ENCODE results near the gene MAFG. TPM values are rescaled to one million over a fixed set of nuclear protein-coding genes. Genes with fewer than 3 reads are reported as not detected.

The MAFG gene
- total and polyA plus RNA-seq, 2 of the 13 experiments (the other 11 are each of a cell fraction or from before 2014, with no cell fraction given) = 14.5 to 20.0 TPM

- TF ChIP-seq HNF1A (IDR thresholded peaks at IDR 0.05; ENCODE audit: low read depth) = no peak
- TF ChIP-seq HNF1A (CRISPR knock-in tag; IDR thresholded peaks at IDR 0.05; ENCODE audit: borderline replicate concordance) = no peak
- peak; percentile 71 for TF ChIP-seq POLR2AphosphoS5 (IDR thresholded peaks at IDR 0.05; ENCODE audit: low read depth, low read length)
- no peak for TF ChIP-seq ZNF33A (CRISPR knock-in tag; IDR thresholded peaks at IDR 0.05; ENCODE audit: borderline replicate concordance)
- no peak for TF ChIP-seq DMAP1 (CRISPR knock-in tag; IDR thresholded peaks at IDR 0.05)
- peak; percentile 73; the same call in 1 of the 2 replicates for TF ChIP-seq MEIS1 (CRISPR knock-in tag; IDR thresholded peaks at IDR 0.05; ENCODE audit: borderline replicate concordance)
- no peak for TF ChIP-seq ZNF615 (CRISPR knock-in tag; IDR thresholded peaks at IDR 0.05; ENCODE audit: borderline replicate concordance)
- no peak for TF ChIP-seq ZNF550 (CRISPR knock-in tag; IDR thresholded peaks at IDR 0.05; ENCODE audit: borderline replicate concordance)
- TF ChIP-seq ZNF160 (CRISPR knock-in tag; IDR thresholded peaks at IDR 0.05) = no peak
- no peak for TF ChIP-seq TBX3 (IDR thresholded peaks at IDR 0.05; ENCODE audit: borderline replicate concordance)
- TF ChIP-seq RBFOX2 (IDR thresholded peaks at IDR 0.05; ENCODE audit: low read depth, low read length) = peak; percentile 88
- TF ChIP-seq ZNF546 (CRISPR knock-in tag; conservative IDR thresholded peaks at IDR 0.05) = no peak
- peak; percentile 35; the same call in 1 of the 2 replicates for TF ChIP-seq ZNF790 (CRISPR knock-in tag; IDR thresholded peaks at IDR 0.05; ENCODE audit: borderline replicate concordance)
- TF ChIP-seq SNAPC4 (CRISPR knock-in tag; IDR thresholded peaks at IDR 0.05) = no peak
- no peak for TF ChIP-seq HOXD1 (CRISPR knock-in tag; IDR thresholded peaks at IDR 0.05)
- 0 out of 2 replicates have a peak, but pooled peaks have one; percentile 29 for TF ChIP-seq RNF2 (conservative IDR thresholded peaks at IDR 0.05; ENCODE audit: low read depth)
- no peak for TF ChIP-seq NR1H2 (CRISPR knock-in tag; IDR thresholded peaks at IDR 0.05; ENCODE audit: borderline replicate concordance, low read depth)
- no peak for TF ChIP-seq ZNF224 (CRISPR knock-in tag; IDR thresholded peaks at IDR 0.05)
- no peak for TF ChIP-seq ZNF362 (CRISPR knock-in tag; IDR thresholded peaks at IDR 0.05; ENCODE audit: borderline replicate concordance)
- no peak for TF ChIP-seq CREM (IDR thresholded peaks at IDR 0.05)
- no peak for TF ChIP-seq CREM (CRISPR knock-in tag; IDR thresholded peaks at IDR 0.05)
These were observed 9.8 kb downstream of the MAFG start, which contains the start of gene SIRT7 (continued) for GRCh38 chr17:81917565-81918332.

Data from HepG2 (cell line).